IMR-90 (cell line): ENCODE results near the gene STRIP2. TPM values are rescaled to one million over a fixed set of nuclear protein-coding genes. Genes with fewer than 3 reads are reported as not detected.

Experiments
- ATAC-seq: fragments of 200-7000 bp; cut with Tn5 transposase; 2 replicates; pipeline ENCODE4 v1.9.1; 2020; ENCODE audit warnings: low read depth, mild to moderate bottlenecking, moderate library complexity
- BruUV-seq: library from RNA; stranded (reverse); fragments of 400-500 nt; replicated peaks from 2 replicates; lab custom pipeline; 2021; lab: Mats Ljungman, UMichigan
- CTCF ChIA-PET: fragments of 300-600 bp; formaldehyde crosslinking; extraction: SDS; loops from one replicate; lab custom pipeline; 2021; ENCODE audit warnings: antibody characterized with exemption; lab: Yijun Ruan, JAX
- POLR2A ChIA-PET: fragments of 300-600 bp; sonication (Branson Sonifier 250); formaldehyde crosslinking; loops from one replicate; lab custom pipeline; 2022; ENCODE audit warnings: antibody characterized with exemption; ENCODE audit not compliant: unreplicated experiment; lab: Charles Lee
- DNase-seq: peaks from one replicate; pipeline ENCODE4 v3.0.0; 2013
- H2AFZ ChIP-seq: replicated peaks from 2 replicates; pipeline ENCODE3; 2013; ENCODE audit warnings: low read length, mild to moderate bottlenecking; ENCODE audit not compliant: poor library complexity
- H2AK5ac ChIP-seq: 2 replicates; pipeline ENCODE4 v1.6.1; 2013; ENCODE audit warnings: low read depth, low read length, inconsistent platforms
- H2AK9ac ChIP-seq: replicated peaks from 2 replicates; pipeline ENCODE3; 2013; ENCODE audit warnings: mild to moderate bottlenecking, low read depth, low read length, moderate library complexity; ENCODE audit not compliant: poor library complexity
- H2BK120ac ChIP-seq: 2 replicates; pipeline ENCODE4 v1.6.1; 2013; ENCODE audit warnings: low read depth, low read length, inconsistent platforms
- H2BK15ac ChIP-seq: 3 replicates; pipeline ENCODE4 v1.6.1; 2013; ENCODE audit warnings: low read depth, low read length, inconsistent platforms
- H2BK20ac ChIP-seq: 2 replicates; pipeline ENCODE4 v1.6.1; 2013; ENCODE audit warnings: low read depth, mild to moderate bottlenecking, inconsistent platforms, low read length, moderate library complexity
- H2BK5ac ChIP-seq: 2 replicates; pipeline ENCODE4 v1.6.1; 2013; ENCODE audit warnings: mild to moderate bottlenecking, low read depth, low read length, inconsistent platforms; ENCODE audit not compliant: poor library complexity, severe bottlenecking
- H3K14ac ChIP-seq: replicated peaks from 2 replicates; pipeline ENCODE4 v1.6.1; 2013; ENCODE audit warnings: low read depth, low read length, inconsistent platforms
- H3K18ac ChIP-seq: 2 replicates; pipeline ENCODE4 v1.6.1; 2013; ENCODE audit warnings: low read depth, low read length, control low read depth
- H3K23ac ChIP-seq: 2 replicates; pipeline ENCODE4 v1.6.1; 2013; ENCODE audit warnings: low read depth, low read length, inconsistent platforms
- H3K27ac ChIP-seq: 2 replicates; pipeline ENCODE4 v1.5.1; 2013; ENCODE audit warnings: mild to moderate bottlenecking, control low read depth, low read length; ENCODE audit not compliant: insufficient read depth
- H3K27me3 ChIP-seq: 2 replicates; pipeline ENCODE4 v1.6.1; 2013; ENCODE audit warnings: low read length; ENCODE audit not compliant: control insufficient read depth, insufficient read depth
- H3K36me3 ChIP-seq: 2 replicates; pipeline ENCODE4 v1.6.1; 2013; ENCODE audit warnings: low read length, mixed read lengths; ENCODE audit not compliant: control insufficient read depth, insufficient read depth
- H3K4ac ChIP-seq: 2 replicates; pipeline ENCODE4 v1.6.1; 2013; ENCODE audit warnings: low read depth, low read length, inconsistent platforms
- H3K4me1 ChIP-seq: 2 replicates; pipeline ENCODE4 v1.6.1; 2013; ENCODE audit warnings: low read length, mixed read lengths; ENCODE audit not compliant: control insufficient read depth, insufficient read depth
- H3K4me2 ChIP-seq: 2 replicates; pipeline ENCODE4 v1.6.1; 2013; ENCODE audit warnings: low read depth, mild to moderate bottlenecking, control low read depth, low read length, moderate library complexity
- H3K4me3 ChIP-seq: 2 replicates; pipeline ENCODE4 v1.5.1; 2013; ENCODE audit warnings: low read depth, mild to moderate bottlenecking, control low read depth, low read length, moderate library complexity; ENCODE audit not compliant: insufficient read depth
- H3K56ac ChIP-seq: 2 replicates; pipeline ENCODE4 v1.6.1; 2013; ENCODE audit warnings: low read length, inconsistent platforms; ENCODE audit not compliant: insufficient read depth; ENCODE audit errors: extremely low read depth
- H3K79me1 ChIP-seq, 2 experiments: 2 replicates each; pipeline ENCODE4 v1.6.1; 2013; ENCODE audit warnings: low read length in 2 of 2, inconsistent platforms in 1 of 2, low read depth in 1 of 2
- H3K9ac ChIP-seq: 2 replicates; pipeline ENCODE4 v1.6.1; 2013; ENCODE audit warnings: low read depth, low read length, control low read depth
- H3K9me1 ChIP-seq: 2 replicates; pipeline ENCODE4 v1.6.1; 2013; ENCODE audit warnings: low read length, inconsistent platforms; ENCODE audit not compliant: insufficient read depth
- H3K9me3 ChIP-seq: 2 replicates; pipeline ENCODE4 v1.6.1; 2013; ENCODE audit warnings: low read length; ENCODE audit not compliant: control insufficient read depth, insufficient read depth
- H4K20me1 ChIP-seq: 2 replicates; pipeline ENCODE4 v1.6.1; 2013; ENCODE audit warnings: low read length, inconsistent platforms; ENCODE audit not compliant: insufficient read depth
- H4K5ac ChIP-seq: 2 replicates; pipeline ENCODE4 v1.6.1; 2013; ENCODE audit warnings: mild to moderate bottlenecking, low read depth, low read length, control low read depth
- H4K8ac ChIP-seq, 2 experiments: 2 replicates each; pipeline ENCODE4 v1.6.1; 2013; ENCODE audit warnings: low read depth in 2 of 2, low read length in 2 of 2, control low read depth in 1 of 2, inconsistent platforms in 1 of 2
- H4K91ac ChIP-seq: 2 replicates; pipeline ENCODE4 v1.6.1; 2013; ENCODE audit warnings: low read depth, low read length, inconsistent platforms; ENCODE audit not compliant: insufficient read depth
- FOS ChIP-seq: fragments of 150-350 bp; IDR thresholded peaks from 2 replicates; pipeline ENCODE4 v1.6.1; 2016; ENCODE audit warnings: low read depth, low read length
- USF2 ChIP-seq: fragments of 150-350 bp; IDR thresholded peaks from 2 replicates; pipeline ENCODE4 v1.6.1; 2017; ENCODE audit warnings: mild to moderate bottlenecking, antibody characterized with exemption, low read length, low read depth
- dilution Hi-C: fragments of 300-500 bp; cut with HindIII; formaldehyde crosslinking; loops from one replicate; pipeline ENCODE4 v1.14.3; 2018; ENCODE audit warnings: low sequenced_read_pairs; ENCODE audit not compliant: unreplicated experiment
- in situ Hi-C: fragments of 300-500 bp; cut with MboI; formaldehyde crosslinking; loops from 3 replicates; pipeline ENCODE4 v1.14.3; 2019; ENCODE audit warnings: low sequenced_read_pairs, inconsistent platforms, mixed read lengths
- intact Hi-C: fragments of 100-400 bp; cut with micrococcal nuclease; formaldehyde crosslinking; loops from 2 replicates; pipeline ENCODE4 v1.10.0; 2022
- polyA plus RNA-seq, 3 experiments: library from polyadenylated mRNA; depleted of rRNA; stranded (reverse); fragments of >200 nt; gene quantifications; 2 replicates each; pipeline ENCODE4 v1.2.3, GENCODE V29; 2012; ENCODE audit warnings: low replicate concordance in 1 of 3
- total RNA-seq: library from RNA; depleted of rRNA; stranded (reverse); fragments of >200 nt; gene quantifications from 2 replicates; pipeline ENCODE4 v1.2.3, GENCODE V29; 2012

The STRIP2 gene
- total and polyA plus RNA-seq, 2 of the 4 experiments (the other 2 are of a cell fraction) = 1.8 to 3.0 TPM

- ChIA-PET POLR2A (no interaction called here), CTCF (no interaction called here)
- H3K9ac ChIP-seq = no peak overlapping the region
- H3K4ac ChIP-seq = no peak overlapping the region
- dilution Hi-C loops = no loop called here
- H2BK120ac ChIP-seq = no peak overlapping the region
- H3K56ac ChIP-seq = no peak overlapping the region
- H2BK20ac ChIP-seq = no peak overlapping the region
- H3K14ac ChIP-seq = no peak overlapping the region
- no peak overlapping the region for H3K27ac ChIP-seq
- intact Hi-C loops = no loop called here
- H3K79me1 ChIP-seq = no peaks in the 10 kb centered on the region
- peaks cover 1% of the 10 kb centered on the region; the same call in 1 of the 2 replicates for H3K36me3 ChIP-seq
- H3K4me1 ChIP-seq = no peaks in the 10 kb centered on the region
- H2AK5ac ChIP-seq = no peak overlapping the region
- no peaks in the 10 kb centered on the region for H3K9me3 ChIP-seq
- no peak overlapping the region for H3K18ac ChIP-seq
- H3K27me3 ChIP-seq = no peaks in the 10 kb centered on the region; the same call in 1 of the 2 replicates
- no peak overlapping the region for H2BK5ac ChIP-seq
- H2AFZ ChIP-seq = no peak overlapping the region
- in situ Hi-C loops = no loop called here
- H4K20me1 ChIP-seq = no peaks in the 10 kb centered on the region
- no peaks in the 10 kb centered on the region for H3K9me1 ChIP-seq
- H3K4me2 ChIP-seq = no peak overlapping the region
- TF ChIP-seq FOS (no peak), USF2 (no peak)
- no TSS peak for BruUV-seq
- H3K23ac ChIP-seq = no peak overlapping the region
- DNase-seq (no peak), ATAC-seq (no peak)
- H4K8ac ChIP-seq = no peak overlapping the region
- no peak overlapping the region for H4K5ac ChIP-seq
- H3K4me3 ChIP-seq = no peak overlapping the region
- H4K91ac ChIP-seq = no peak overlapping the region
- no peak overlapping the region for H2AK9ac ChIP-seq
- no peak overlapping the region for H2BK15ac ChIP-seq
These were observed 7.8 kb upstream of the STRIP2 start for GRCh38 chr7:129426482-129426881.
